ENCODE data around the gene ESRRB. TPM values are rescaled to one million over a fixed set of nuclear protein-coding genes. Genes with fewer than 3 reads are reported as not detected.

The ESRRB gene
- total RNA-seq, 2 donors from 2014 or later = 0.33 TPM; not detected in 1

DNA sequence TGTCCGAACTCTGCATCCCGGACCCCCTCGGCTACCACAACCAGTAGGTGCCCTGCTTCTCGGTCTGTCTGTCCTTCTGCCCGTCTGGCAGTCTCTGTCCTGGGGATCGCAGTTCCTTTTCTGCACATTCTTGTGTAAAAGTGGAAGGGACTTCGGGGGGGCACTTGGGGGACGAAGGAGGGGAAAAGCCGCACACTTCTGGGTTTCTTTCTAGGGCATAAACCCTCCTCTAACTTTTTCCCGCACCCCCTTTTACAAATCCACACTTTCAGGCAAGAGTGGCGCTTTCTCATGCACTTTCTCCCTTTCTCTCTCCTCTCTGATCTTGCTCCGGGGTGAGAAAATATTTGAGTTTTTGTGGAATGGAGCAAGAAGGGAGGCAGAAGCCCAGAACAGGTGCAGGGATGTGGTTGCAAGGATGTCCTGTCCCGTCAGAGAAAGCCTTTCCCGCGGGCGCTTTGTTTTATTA, 506 bp downstream of the ESRRB start:
- ATAC-seq (no peak), DNase-seq (ENCODE audit: low spot score) (no peak)
- no peak overlapping the region for H3K4me3 Mint-ChIP-seq
- no peak overlapping the region for H3K27ac Mint-ChIP-seq
- no peaks in the 10 kb centered on the region for H3K9me3 Mint-ChIP-seq
- H3K27me3 Mint-ChIP-seq = peaks cover 47 to 55% of the 10 kb centered on the region in 2 donors
- no peaks in the 10 kb centered on the region for H3K4me1 Mint-ChIP-seq (ENCODE audit: low read depth in 2 of 2)
- no peaks in the 10 kb centered on the region for H3K36me3 Mint-ChIP-seq

DNA sequence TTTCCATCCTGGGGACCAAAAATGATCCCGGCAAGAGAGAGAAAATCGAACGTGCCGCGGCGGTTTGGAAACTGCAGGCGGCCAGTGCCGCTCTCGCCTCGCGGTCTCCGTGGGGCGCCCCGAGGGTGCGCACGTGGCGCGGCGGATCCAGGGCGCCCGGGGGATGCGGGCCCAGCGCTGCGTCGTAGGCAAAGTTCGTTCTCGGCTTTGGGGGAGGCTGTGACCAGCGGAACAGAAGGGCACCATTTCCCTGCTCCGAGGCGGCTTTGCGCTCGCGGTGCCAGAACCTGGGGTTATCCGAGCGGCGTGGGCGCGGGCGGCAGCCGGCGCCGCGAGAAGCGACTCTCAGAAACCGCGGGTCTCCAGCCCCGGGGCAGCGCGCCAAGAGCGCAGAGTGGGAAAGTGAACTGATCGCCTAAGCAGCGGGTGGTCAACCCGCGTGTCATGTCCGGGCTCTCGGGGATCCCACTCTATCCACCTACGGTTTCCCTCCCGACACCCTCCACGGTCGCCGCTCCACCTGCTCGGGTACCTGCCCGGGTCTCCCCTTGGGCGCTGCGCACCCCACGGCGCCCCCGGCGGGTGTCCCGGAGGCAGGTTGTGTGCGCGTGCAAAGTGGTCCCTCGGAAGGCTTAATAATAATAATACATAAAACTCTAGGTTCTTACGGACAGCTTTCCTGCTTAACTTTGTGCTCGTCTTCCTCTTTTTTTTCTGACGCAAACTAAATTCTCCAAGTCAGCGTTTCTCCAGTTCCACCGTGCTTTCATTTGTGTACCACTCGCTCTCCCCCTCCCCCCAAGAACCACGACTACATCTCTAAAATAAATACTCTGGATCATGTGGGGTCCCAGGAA, 1.2 kb downstream of the ESRRB start:
- H3K4me3 Mint-ChIP-seq = no peak overlapping the region
- no peak for ATAC-seq
- no peak for DNase-seq (ENCODE audit: low spot score)
- H3K36me3 Mint-ChIP-seq = no peaks in the 10 kb centered on the region
- H3K27me3 Mint-ChIP-seq = peaks cover 44 to 56% of the 10 kb centered on the region in 2 donors
- H3K4me1 Mint-ChIP-seq (ENCODE audit: low read depth in 2 of 2) = no peaks in the 10 kb centered on the region
- H3K9me3 Mint-ChIP-seq = no peaks in the 10 kb centered on the region
- H3K27ac Mint-ChIP-seq = no peak overlapping the region

DNA sequence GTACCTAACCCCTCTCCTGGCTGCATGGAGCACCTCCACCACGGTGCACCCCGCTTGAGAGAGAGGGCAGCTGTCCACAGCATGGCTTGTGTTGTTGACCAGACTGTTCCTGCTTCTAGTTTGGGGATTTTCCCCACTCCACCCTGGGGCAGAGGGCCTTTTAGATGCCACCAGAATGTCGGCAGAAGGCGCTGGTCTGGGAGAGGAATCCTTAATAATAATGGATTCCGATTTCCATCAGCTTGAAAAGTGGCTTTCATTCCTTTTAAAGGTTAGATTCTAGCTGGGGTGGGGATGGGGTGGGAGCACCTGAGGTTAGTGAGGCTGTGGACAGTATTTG, 1.8 kb downstream of the ESRRB start:
- Mint-ChIP-seq H3K4me1 (ENCODE audit: low read depth in 2 of 2) (no peaks in the 10 kb centered on the region), H3K27me3 (peaks cover 45 to 58% of the 10 kb centered on the region in 2 donors), H3K4me3 (no peak overlapping the region), H3K36me3 (no peaks in the 10 kb centered on the region), H3K9me3 (no peaks in the 10 kb centered on the region), H3K27ac (no peak overlapping the region)
- no peak for ATAC-seq
- DNase-seq (ENCODE audit: low spot score) = no peak

DNA sequence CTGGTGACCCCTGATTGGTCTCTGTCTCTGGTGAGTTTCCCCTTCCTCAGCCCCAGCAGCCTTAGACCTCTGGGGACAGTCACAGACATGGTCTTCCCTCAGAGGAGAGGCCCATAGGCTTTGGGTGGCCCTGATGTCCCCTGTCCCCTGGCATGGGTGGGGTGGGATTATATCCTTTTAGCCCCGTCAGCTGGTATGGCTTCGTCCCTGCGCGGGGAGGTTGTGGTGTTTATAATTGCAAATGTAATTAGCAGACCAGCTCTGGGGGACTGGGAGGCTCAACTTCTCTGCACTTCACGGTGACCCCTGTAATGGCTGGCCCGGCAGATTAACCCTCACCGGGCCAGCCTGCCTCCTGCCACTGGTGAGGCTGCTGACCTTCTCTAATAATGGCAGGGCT, 5.1 kb downstream of the ESRRB start:
- Mint-ChIP-seq H3K36me3 (no peaks in the 10 kb centered on the region), H3K27ac (no peak overlapping the region), H3K27me3 (peaks cover 48 to 73% of the 10 kb centered on the region in 2 donors), H3K4me1 (ENCODE audit: low read depth in 2 of 2) (no peaks in the 10 kb centered on the region), H3K4me3 (no peak overlapping the region), H3K9me3 (no peaks in the 10 kb centered on the region)
- ATAC-seq = no peak
- DNase-seq (ENCODE audit: low spot score) = no peak

DNA sequence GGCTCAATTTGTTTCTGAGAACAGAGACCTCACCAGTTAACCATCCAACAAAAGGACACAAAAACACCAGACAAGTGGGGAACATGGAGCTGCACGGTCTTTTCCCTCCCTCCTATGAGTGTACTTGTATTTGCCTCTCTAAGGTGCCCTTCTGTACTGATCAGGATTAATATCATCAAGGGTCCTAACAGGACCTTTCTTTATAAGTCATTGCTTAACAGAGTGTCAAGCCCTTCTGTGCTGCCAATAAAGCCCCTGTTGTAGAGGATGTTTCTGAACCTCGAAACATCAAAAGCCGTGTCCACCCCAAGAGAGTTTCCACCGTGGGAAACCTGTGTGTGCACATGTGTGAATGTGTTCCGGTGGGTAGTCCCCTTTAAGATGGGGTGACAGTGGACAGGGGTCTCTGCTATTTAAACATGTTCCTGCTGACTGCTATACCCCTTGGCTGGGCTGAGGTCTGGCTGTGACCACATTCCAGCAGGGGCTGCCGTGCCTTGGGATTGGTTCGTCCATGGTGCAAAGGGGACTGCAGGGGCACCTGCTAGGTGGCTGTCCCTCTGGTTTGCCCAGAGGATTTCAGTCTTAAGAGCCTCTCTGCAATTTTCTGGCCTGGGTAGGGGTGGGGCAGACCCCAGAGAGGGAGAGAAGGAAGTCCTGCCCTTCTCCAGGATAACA, 6.0 kb downstream of the ESRRB start:
- H3K27ac Mint-ChIP-seq = no peak overlapping the region
- no peaks in the 10 kb centered on the region for H3K4me1 Mint-ChIP-seq (ENCODE audit: low read depth in 2 of 2)
- no peaks in the 10 kb centered on the region for H3K36me3 Mint-ChIP-seq
- peaks cover 42 to 68% of the 10 kb centered on the region in 2 donors for H3K27me3 Mint-ChIP-seq
- no peak for DNase-seq (ENCODE audit: low spot score)
- no peak for ATAC-seq
- no peaks in the 10 kb centered on the region for H3K9me3 Mint-ChIP-seq
- no peak overlapping the region for H3K4me3 Mint-ChIP-seq

DNA sequence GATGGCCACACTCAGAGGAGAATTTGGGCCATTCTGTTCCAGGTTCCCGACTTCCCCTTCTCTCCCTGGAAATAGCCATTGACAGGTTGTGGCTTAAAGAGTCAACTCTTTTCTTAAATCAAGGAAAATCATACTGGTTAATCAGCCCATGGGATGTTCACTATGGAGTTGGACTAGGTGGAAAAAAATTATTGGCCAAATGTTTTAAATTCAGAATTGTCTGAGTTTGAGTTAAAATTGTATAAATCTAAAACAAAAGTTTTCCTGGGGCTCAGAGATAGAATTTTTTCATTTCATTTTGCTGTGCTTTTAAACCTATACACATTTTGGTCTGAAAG, 6.5 kb downstream of the ESRRB start:
- Mint-ChIP-seq H3K4me3 (no peak overlapping the region), H3K9me3 (no peaks in the 10 kb centered on the region), H3K4me1 (ENCODE audit: low read depth in 2 of 2) (no peaks in the 10 kb centered on the region), H3K36me3 (no peaks in the 10 kb centered on the region), H3K27ac (no peak overlapping the region), H3K27me3 (peaks cover 41 to 67% of the 10 kb centered on the region in 2 donors)
- ATAC-seq (no peak), DNase-seq (ENCODE audit: low spot score) (no peak)

DNA sequence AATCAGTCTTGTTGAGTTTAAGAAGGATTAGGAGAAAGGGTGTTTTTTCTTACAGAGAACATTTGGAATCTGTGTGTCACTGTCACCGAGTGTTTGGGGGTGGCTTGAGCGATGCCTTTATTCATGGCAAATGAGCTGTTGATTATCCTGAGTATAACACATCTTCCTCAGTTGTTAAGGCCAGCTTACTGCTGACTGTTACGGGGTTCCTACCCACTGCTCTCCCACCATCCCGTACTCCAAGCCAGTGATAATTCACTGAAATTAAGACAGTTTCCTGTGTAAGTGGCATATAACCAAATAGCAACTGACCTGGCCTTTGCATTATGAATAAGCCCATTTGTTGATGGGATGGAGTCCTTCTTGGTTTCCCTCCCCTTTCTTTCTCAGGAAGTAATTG, 9.5 kb downstream of the ESRRB start:
- Mint-ChIP-seq H3K36me3 (no peaks in the 10 kb centered on the region), H3K27ac (no peak overlapping the region), H3K9me3 (no peaks in the 10 kb centered on the region), H3K27me3 (peaks cover 36 to 68% of the 10 kb centered on the region in 2 donors), H3K4me3 (no peak overlapping the region), H3K4me1 (ENCODE audit: low read depth in 2 of 2) (no peaks in the 10 kb centered on the region)
- ATAC-seq (no peak), DNase-seq (ENCODE audit: low spot score) (no peak)

DNA sequence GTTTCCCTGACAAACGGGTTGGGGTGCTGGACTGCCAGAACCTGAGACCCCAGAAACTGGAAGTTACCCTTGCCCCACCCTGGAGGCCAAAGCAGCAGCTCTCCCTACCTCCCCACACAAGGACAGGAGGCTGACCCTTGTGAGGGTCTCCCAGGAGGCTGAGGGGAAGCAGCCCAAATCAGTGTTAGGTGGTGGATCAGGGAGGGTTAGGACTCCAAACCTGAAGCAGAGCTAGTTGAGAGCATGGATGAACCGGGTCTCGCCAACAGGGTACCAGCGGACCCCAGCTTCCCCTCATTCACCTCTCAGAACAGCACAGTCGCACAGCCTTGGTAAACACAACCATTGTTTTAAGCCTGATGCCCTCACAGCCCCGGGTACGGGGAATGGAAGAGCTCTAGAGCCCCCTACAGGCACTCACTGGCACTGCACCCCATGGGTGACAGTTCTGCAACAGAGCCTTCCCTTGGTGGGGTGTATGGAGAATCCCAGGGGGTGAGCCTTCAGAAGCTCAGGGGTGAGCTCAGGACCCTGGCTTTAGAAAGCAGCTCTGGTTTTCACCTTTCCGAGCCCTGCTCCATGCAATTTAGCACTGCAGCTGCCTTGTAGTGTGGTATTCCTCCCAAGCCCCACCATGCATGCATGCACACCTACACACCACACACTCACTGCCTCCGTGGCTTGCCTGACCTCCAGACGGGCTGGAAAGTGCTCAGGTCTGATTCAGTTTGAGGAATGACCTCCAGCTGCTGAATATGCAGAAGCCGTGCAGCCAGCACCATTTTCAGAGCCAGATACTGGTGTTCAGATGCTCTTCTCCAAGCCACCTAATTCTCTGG, 11.2 kb downstream of the ESRRB start:
- Mint-ChIP-seq H3K4me1 (ENCODE audit: low read depth in 2 of 2) (no peaks in the 10 kb centered on the region), H3K27me3 (peaks cover 34 to 64% of the 10 kb centered on the region in 2 donors), H3K9me3 (no peaks in the 10 kb centered on the region), H3K4me3 (no peak overlapping the region), H3K36me3 (no peaks in the 10 kb centered on the region), H3K27ac (no peak overlapping the region)
- ATAC-seq (peak; percentile 76 to 80), DNase-seq (ENCODE audit: low spot score) (peak; percentile 68)

DNA sequence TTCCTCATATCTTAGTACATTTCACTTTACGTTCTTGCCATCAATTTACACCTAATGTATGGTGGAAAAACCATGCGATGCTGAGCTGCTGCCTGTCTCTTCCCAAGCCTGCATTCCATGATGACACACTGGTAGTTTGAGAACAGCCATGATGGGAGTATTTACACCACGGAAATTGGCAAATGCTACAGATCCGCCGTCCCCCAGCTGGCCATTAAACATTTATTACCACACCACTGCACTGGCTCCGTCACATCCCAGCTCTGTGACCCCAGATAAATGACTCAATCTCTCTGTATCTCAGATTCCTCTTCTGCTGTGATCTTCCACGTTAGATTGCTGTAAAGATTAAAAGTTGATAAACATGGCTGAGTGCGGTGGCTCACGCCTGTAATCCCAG, 13.9 kb downstream of the ESRRB start:
- ATAC-seq (no peak), DNase-seq (ENCODE audit: low spot score) (no peak)
- Mint-ChIP-seq H3K4me3 (no peak overlapping the region), H3K4me1 (ENCODE audit: low read depth in 2 of 2) (no peaks in the 10 kb centered on the region), H3K27me3 (peaks cover 23 to 40% of the 10 kb centered on the region in 2 donors), H3K27ac (no peak overlapping the region), H3K36me3 (no peaks in the 10 kb centered on the region), H3K9me3 (no peaks in the 10 kb centered on the region)

DNA sequence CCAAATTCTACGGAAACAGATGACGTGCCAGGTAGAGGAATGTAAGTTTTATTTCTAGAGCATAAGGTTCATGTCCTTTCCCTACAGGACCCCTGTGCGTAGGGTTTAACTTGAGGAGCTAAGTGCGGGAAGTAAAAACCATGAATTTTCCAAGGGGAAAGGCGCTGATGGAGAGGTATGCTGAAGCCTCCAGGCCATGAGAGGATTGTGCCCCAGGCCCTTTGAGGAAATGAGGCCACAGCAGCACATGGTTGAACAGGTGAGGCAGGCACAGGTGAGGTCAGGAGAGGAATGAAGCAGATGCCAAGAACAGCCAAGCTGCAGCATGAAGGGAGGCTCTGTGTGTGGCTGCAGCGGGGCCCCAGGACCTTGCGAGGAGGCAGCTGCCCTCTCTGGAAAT, 14.7 kb downstream of the ESRRB start:
- H3K36me3 Mint-ChIP-seq = no peaks in the 10 kb centered on the region
- DNase-seq (ENCODE audit: low spot score) (no peak), ATAC-seq (no peak)
- H3K27me3 Mint-ChIP-seq = peaks cover 20 to 32% of the 10 kb centered on the region in 2 donors
- no peak overlapping the region for H3K4me3 Mint-ChIP-seq
- no peak overlapping the region for H3K27ac Mint-ChIP-seq
- no peaks in the 10 kb centered on the region for H3K4me1 Mint-ChIP-seq (ENCODE audit: low read depth in 2 of 2)
- H3K9me3 Mint-ChIP-seq = no peaks in the 10 kb centered on the region

DNA sequence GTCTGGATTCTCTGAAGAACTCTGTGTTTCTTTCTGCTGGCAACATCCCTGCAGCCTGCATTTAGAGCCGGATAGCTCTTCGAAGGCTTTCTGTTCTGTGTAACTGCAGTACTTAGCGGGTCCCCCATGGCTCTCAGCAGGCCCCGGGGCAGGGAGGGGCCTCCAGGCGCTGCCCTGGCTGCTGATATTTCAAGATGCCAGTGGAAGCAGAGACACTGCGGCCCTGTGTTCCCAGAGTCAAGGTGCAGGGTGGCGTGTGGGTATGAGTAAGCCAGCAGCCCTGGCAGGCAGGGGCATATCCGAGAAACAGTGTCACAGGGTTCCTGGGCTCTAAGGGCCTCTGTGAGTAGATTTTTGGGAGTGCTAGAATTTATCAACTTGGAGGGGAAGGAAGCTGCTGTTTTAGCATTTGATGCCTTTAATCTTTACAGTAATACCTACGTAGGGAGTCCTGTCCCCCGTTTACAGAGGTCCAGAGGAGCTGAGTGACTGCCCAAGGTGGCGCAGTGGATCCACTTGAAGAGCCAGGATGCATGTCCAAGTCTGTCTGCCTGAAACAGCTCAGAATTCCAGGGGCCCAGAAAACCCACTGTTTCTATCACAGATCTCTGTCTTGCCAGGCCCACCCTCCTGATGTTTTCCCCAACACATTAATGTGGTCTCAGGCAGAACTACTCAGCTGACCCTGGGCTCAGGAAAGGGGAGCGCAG, 16.2 kb downstream of the ESRRB start:
- no peaks in the 10 kb centered on the region for H3K4me1 Mint-ChIP-seq (ENCODE audit: low read depth in 2 of 2)
- DNase-seq (ENCODE audit: low spot score) (no peak), ATAC-seq (no peak)
- no peaks in the 10 kb centered on the region for H3K36me3 Mint-ChIP-seq
- H3K27me3 Mint-ChIP-seq = peaks cover 19 to 28% of the 10 kb centered on the region in 2 donors
- no peak overlapping the region for H3K27ac Mint-ChIP-seq
- no peak overlapping the region for H3K4me3 Mint-ChIP-seq
- H3K9me3 Mint-ChIP-seq = no peaks in the 10 kb centered on the region

DNA sequence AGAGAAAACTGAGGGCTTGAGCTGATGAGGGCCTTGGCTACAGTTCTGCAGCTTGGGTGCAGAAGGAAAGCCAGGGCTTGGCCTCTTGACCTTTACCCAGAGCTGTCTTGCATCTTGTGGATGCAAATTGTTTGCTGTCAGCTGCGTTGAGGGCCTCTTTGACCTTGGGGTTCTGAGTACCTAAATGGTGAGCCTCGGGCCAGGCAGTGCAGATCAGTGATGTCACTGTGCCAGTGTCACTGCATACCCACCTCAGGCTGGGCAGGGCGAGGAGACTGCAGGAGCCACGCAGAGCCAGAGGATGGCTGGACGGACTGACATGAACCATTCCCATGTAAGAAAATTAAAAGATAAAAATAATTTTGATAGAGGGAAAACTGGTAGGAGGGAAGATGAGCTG, 18.6 kb downstream of the ESRRB start:
- Mint-ChIP-seq H3K9me3 (no peaks in the 10 kb centered on the region), H3K36me3 (no peaks in the 10 kb centered on the region), H3K27me3 (peaks cover 10 to 12% of the 10 kb centered on the region in 2 donors), H3K4me1 (ENCODE audit: low read depth in 2 of 2) (no peaks in the 10 kb centered on the region), H3K4me3 (no peak overlapping the region), H3K27ac (no peak overlapping the region)
- DNase-seq (ENCODE audit: low spot score) (peak; percentile 41), ATAC-seq (no peak)

DNA sequence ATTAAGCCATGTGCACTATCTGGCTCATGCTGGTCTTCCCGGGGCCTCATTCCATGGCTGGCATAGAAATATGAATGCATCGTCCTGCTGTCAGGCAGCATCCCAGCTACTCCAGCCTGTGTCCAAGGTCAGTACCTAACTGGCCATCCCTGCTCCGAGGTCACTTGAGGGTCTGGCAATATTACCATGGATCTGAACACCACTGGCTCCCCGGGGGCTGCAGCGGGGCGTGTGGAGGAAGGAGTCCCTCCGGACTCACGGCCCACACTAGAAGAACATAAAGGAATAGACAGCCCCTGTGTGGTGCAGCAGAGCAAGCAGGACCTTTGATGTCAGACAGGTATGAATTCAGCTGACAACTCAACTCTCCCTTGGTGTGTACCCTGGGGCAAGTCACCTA, 19.2 kb downstream of the ESRRB start:
- Mint-ChIP-seq H3K27me3 (peaks cover 6 to 7% of the 10 kb centered on the region in 2 donors), H3K4me1 (ENCODE audit: low read depth in 2 of 2) (no peaks in the 10 kb centered on the region)
- DNase-seq (ENCODE audit: low spot score) = peak; percentile 8

More for the DNA sequence above, 19.2 kb downstream of the ESRRB start:
- H3K4me3 Mint-ChIP-seq = no peak overlapping the region
- no peaks in the 10 kb centered on the region for H3K36me3 Mint-ChIP-seq
- ATAC-seq = no peak
- H3K9me3 Mint-ChIP-seq = no peaks in the 10 kb centered on the region
- H3K27ac Mint-ChIP-seq = no peak overlapping the region

All from natural killer cell treated with Interleukin-12 subunit alpha and Interleukin-12 subunit beta and Interleukin-15 and Interleukin-18, amount 100 ng/mL, for 72 hours (primary cell).